ENCODE results near the gene PNMA8C.

GRCh38 chr19:46456930-46457329 lies 28.2 kb upstream of the PNMA8C start:
- no peak for TF ChIP-seq CTCF (IDR thresholded peaks at IDR 0.05)
- no peak for TF ChIP-seq RCOR1 (IDR thresholded peaks at IDR 0.05; ENCODE audit: low read depth, low read length)
- TF ChIP-seq EP300 (IDR thresholded peaks at IDR 0.05) = no peak
- TF ChIP-seq POLR2A (IDR thresholded peaks at IDR 0.05; ENCODE audit: low read length) = no peak
- no peak for TF ChIP-seq REST (IDR thresholded peaks at IDR 0.05)
- TF ChIP-seq CBX8 (IDR thresholded peaks at IDR 0.05) = no peak
- TF ChIP-seq RFX5 (IDR thresholded peaks at IDR 0.05) = no peak
- no peak for TF ChIP-seq CHD2 (IDR thresholded peaks at IDR 0.05; ENCODE audit: low read length, partially characterized antibody)
- no peak for TF ChIP-seq NFE2L2 (conservative IDR thresholded peaks at IDR 0.05; ENCODE audit: low read length)
- TF ChIP-seq BCL3 (IDR thresholded peaks at IDR 0.05) = no peak
- no peak for TF ChIP-seq CHD4 (IDR thresholded peaks at IDR 0.05; ENCODE audit: borderline replicate concordance)
